Neural progenitor cell (in vitro differentiated cells): Measurements from ENCODE around the gene INTS1.

Source experiments
- CTCF ChIP-seq: fragments of 200-600 bp; sonication (generic); IDR thresholded peaks from 2 replicates; pipeline ENCODE4 v1.5.1; 2017; ENCODE audit warnings: antibody characterized with exemption, mild to moderate bottlenecking
- EZH2 ChIP-seq: fragments of 200-600 bp; sonication (generic); IDR thresholded peaks from 2 replicates; pipeline ENCODE4 v1.6.1; 2017; ENCODE audit warnings: antibody characterized with exemption, mild to moderate bottlenecking, moderate library complexity

GRCh38 chr7:1513657-1514095 is 9.5 kb upstream of the INTS1 start:
- TF ChIP-seq CTCF: no peak
- no peak for TF ChIP-seq EZH2
